DOHH2 (cell line): Measurements from ENCODE around the gene PCP4.

Experiments used
- CTCF ChIP-seq: fragments of 200-600 bp; sonication (generic); IDR thresholded peaks from one replicate; pipeline ENCODE4 v1.5.1; 2014; ENCODE audit warnings: antibody characterized with exemption, mild to moderate bottlenecking, low read depth, low read length; ENCODE audit not compliant: poor library complexity, severe bottlenecking
- EZH2phosphoT487 ChIP-seq: fragments of 200-600 bp; sonication (generic); IDR thresholded peaks from 2 replicates; pipeline ENCODE4 v1.6.1; 2017; ENCODE audit warnings: borderline replicate concordance, mild to moderate bottlenecking, antibody characterized with exemption, low read length, moderate library complexity, mixed read lengths

- TF ChIP-seq CTCF (no peak), EZH2phosphoT487 (no peak)
These were observed 109.6 kb downstream of the PCP4 start for GRCh38 chr21:39976800-39977199.
